ENCODE results near the gene TCF23. TPM values are rescaled to one million over a fixed set of nuclear protein-coding genes. Genes with fewer than 3 reads are reported as not detected.

TCF23 gene
- total and polyA plus RNA-seq, 2 experiments from 2014 or later: 0.03 to 0.07 TPM

- TF ChIP-seq CREB1 (CRISPR knock-in tag; IDR thresholded peaks at IDR 0.05; ENCODE audit: low read depth): no peak
- TF ChIP-seq NANOG (IDR thresholded peaks at IDR 0.05; ENCODE audit: borderline replicate concordance): no peak
- no peak for TF ChIP-seq STAT1 (IDR thresholded peaks at IDR 0.05; ENCODE audit: unreplicated experiment)
- TF ChIP-seq ETS1 (IDR thresholded peaks at IDR 0.05): no peak
- no peak for TF ChIP-seq CTCF (conservative IDR thresholded peaks at IDR 0.05; ENCODE audit: low read depth in 2 of 2)
- TF ChIP-seq EZH2phosphoT487 (IDR thresholded peaks at IDR 0.05; ENCODE audit: unreplicated experiment): no peak
- no peak for TF ChIP-seq ZNF331 (CRISPR knock-in tag; IDR thresholded peaks at IDR 0.05; ENCODE audit: low read depth)
- no peak for TF ChIP-seq REST (IDR thresholded peaks at IDR 0.05; ENCODE audit: unreplicated experiment)
- no peak for TF ChIP-seq EZH2 (IDR thresholded peaks at IDR 0.05; ENCODE audit: low read depth, unreplicated experiment)
- no peak for TF ChIP-seq ZNF114 (CRISPR knock-in tag; IDR thresholded peaks at IDR 0.05)
- no peak for TF ChIP-seq JUNB (IDR thresholded peaks at IDR 0.05; ENCODE audit: unreplicated experiment)
- no peak for TF ChIP-seq POLR2AphosphoS5 (IDR thresholded peaks at IDR 0.05; ENCODE audit: low read depth)
- TF ChIP-seq ZNF462 (CRISPR knock-in tag; IDR thresholded peaks at IDR 0.05): no peak
- H3K27ac ChIP-seq (ENCODE audit: low read depth): no peak overlapping the region
- H3K27ac Mint-ChIP-seq: no peak overlapping the region
- H3K27me3 Mint-ChIP-seq (ENCODE audit: insufficient read depth, low read depth, poor library complexity): peaks cover 5% of the 10 kb centered on the region
- no peaks in the 10 kb centered on the region for H3K27me3 ChIP-seq (ENCODE audit: insufficient read depth)
- no peaks in the 10 kb centered on the region for H3K9me3 Mint-ChIP-seq
- no peak overlapping the region for H3K4me3 Mint-ChIP-seq
- H3K9me2 ChIP-seq (ENCODE audit: insufficient read depth): no peaks in the 10 kb centered on the region
- no peaks in the 10 kb centered on the region for H3K36me3 ChIP-seq (ENCODE audit: insufficient read depth)
- H3K4me1 ChIP-seq (ENCODE audit: insufficient read depth): no peaks in the 10 kb centered on the region
- no peaks in the 10 kb centered on the region for H3K36me3 Mint-ChIP-seq (ENCODE audit: low read depth)
- ATAC-seq: no peak
- no peak overlapping the region for H3K4me3 ChIP-seq
- no peak overlapping the region for H2AFZ ChIP-seq
- no peak for DNase-seq (ENCODE audit: low spot score)
- H3K4me2 ChIP-seq: no peak overlapping the region
- no peaks in the 10 kb centered on the region for H3K4me1 Mint-ChIP-seq
- no peaks in the 10 kb centered on the region for H4K20me1 ChIP-seq (replicated peaks; ENCODE audit: insufficient read depth)
- no peaks in the 10 kb centered on the region for H3F3A ChIP-seq (replicated peaks; ENCODE audit: low read depth)
- no peaks in the 10 kb centered on the region for H3K79me2 ChIP-seq (replicated peaks; ENCODE audit: insufficient read depth)
These were observed 869 bp upstream of the TCF23 start for GRCh38 chr2:27147935-27148334.
